Head of caudate nucleus (tissue), 42 donors: ENCODE data around the gene ERG28.
"Not testable (repeated sequence)": the region's sequence is repeated elsewhere in the genome, so short reads cannot be mapped to it uniquely, and the experiment has no call there.

Experiments
- DNase-seq, 42 donors: peaks; one replicate each; pipeline versions ENCODE4 v3.0.0 to v3.0.0-alpha.2; 2020 to 2021; ENCODE audit warnings: mixed read lengths in 7 of 42
- intact Hi-C: fragments of 100-400 bp; cut with DNase I; formaldehyde crosslinking; loops from one replicate; pipeline ENCODE4 v1.15.0; 2022

ERG28 gene

GRCh38 chr14:75660630-75661498 lies at the start of gene ERG28, which contains the start of gene TTLL5:
TSS of gene ERG28 (minus strand) at chr14:75660876. CDS start at chr14:75657502, 3,374 bp downstream.
TSS of gene TTLL5 (plus strand) at chr14:75661246. CDS start at chr14:75663150, 1,904 bp downstream.
- intact Hi-C loops, result no loop called here
- peak; percentile 93 to 99 (median 97) for DNase-seq

- intact Hi-C loops, result no loop called here
- peak; percentile 63 to 93 (median 84) for DNase-seq
Observed at GRCh38 chr14:75709207-75709812, 48.6 kb upstream of the ERG28 start.

- intact Hi-C loops, result no loop called here
- no peak for DNase-seq
Observed at GRCh38 chr14:75705014-75705413, 44.3 kb upstream of the ERG28 start.

GRCh38 chr14:75703467-75703866 lies 42.8 kb upstream of the ERG28 start:
- no peak for DNase-seq
- intact Hi-C loops, result no loop called here

GRCh38 chr14:75702616-75703261 lies 42.1 kb upstream of the ERG28 start:
- peak in 6 of 42 donors; percentile 10 to 53 (median 20) for DNase-seq
- intact Hi-C loops, result no loop called here

GRCh38 chr14:75702122-75702521 lies 41.4 kb upstream of the ERG28 start:
- DNase-seq, result no peak
- intact Hi-C loops, result no loop called here

- intact Hi-C loops, result no loop called here
- DNase-seq, result no peak
Observed at GRCh38 chr14:75700295-75700694, 39.6 kb upstream of the ERG28 start.

GRCh38 chr14:75699331-75699730 lies 38.7 kb upstream of the ERG28 start:
- DNase-seq, result no peak
- intact Hi-C loops, result no loop called here

GRCh38 chr14:75697918-75698317 lies 37.2 kb upstream of the ERG28 start:
- no peak for DNase-seq
- intact Hi-C loops, result no loop called here

- intact Hi-C loops, result no loop called here
- DNase-seq, result peak in 3 of 42 donors; percentile 22 to 44 (median 34)
Observed at GRCh38 chr14:75697386-75697785, 36.7 kb upstream of the ERG28 start.

- DNase-seq, intact Hi-C loops: not testable (repeated sequence)
Observed at GRCh38 chr14:75695025-75695424, 34.3 kb upstream of the ERG28 start.

GRCh38 chr14:75690010-75690409 lies 29.3 kb upstream of the ERG28 start:
- intact Hi-C loops, result no loop called here
- DNase-seq, result no peak

GRCh38 chr14:75689012-75689411 lies 28.3 kb upstream of the ERG28 start:
- intact Hi-C loops, result no loop called here
- DNase-seq, result no peak

GRCh38 chr14:75685910-75686309 lies 25.2 kb upstream of the ERG28 start:
- no peak for DNase-seq
- intact Hi-C loops, result no loop called here

GRCh38 chr14:75675265-75675960 lies 14.7 kb upstream of the ERG28 start:
- DNase-seq, result no peak

GRCh38 chr14:75673345-75674035 lies 12.8 kb upstream of the ERG28 start:
- intact Hi-C loops, result no loop called here
- DNase-seq, result no peak

More at GRCh38 chr14:75675265-75675960, 14.7 kb upstream of the ERG28 start:
- intact Hi-C loops, result no loop called here

GRCh38 chr14:75672605-75673192 lies 12.0 kb upstream of the ERG28 start:
- no peak for DNase-seq
- intact Hi-C loops, result no loop called here

GRCh38 chr14:75667099-75667765 lies 6.6 kb upstream of the ERG28 start:
- intact Hi-C loops, result no loop called here
- DNase-seq, result peak in 3 of 42 donors; percentile 11 to 28 (median 26)
